Uterus (tissue), 4 donors: ENCODE data around the gene ATAD3C. TPM values are rescaled to one million over a fixed set of nuclear protein-coding genes. Genes with fewer than 3 reads are reported as not detected.

Experiments
- DNase-seq, 2 donors: peaks; one replicate each; pipeline ENCODE4 v3.0.0-alpha.2; 2019 to 2020
- H3K27ac ChIP-seq, 2 donors: fragments of 200-600 bp; sonication (generic); 1 replicate in 1 of 2; 2 replicates in 1 of 2; pipeline ENCODE4 v1.5.1; 2016 to 2018
- H3K27me3 ChIP-seq, 2 donors: fragments of 200-600 bp; sonication (generic); one replicate each; pipeline ENCODE4 v1.5.1; 2018 to 2019; ENCODE audit warnings: control low read depth in 1 of 2
- H3K36me3 ChIP-seq, 2 donors: fragments of 200-600 bp; sonication (generic); one replicate each; pipeline ENCODE4 v1.5.1; 2019; ENCODE audit warnings: control low read depth in 1 of 2
- H3K4me1 ChIP-seq, 2 donors: fragments of 200-600 bp; sonication (generic); one replicate each; pipeline ENCODE4 v1.5.1; 2018 to 2019; ENCODE audit warnings: control low read depth in 1 of 2
- H3K4me3 ChIP-seq, 2 donors: fragments of 200-600 bp; sonication (generic); 1 replicate in 1 of 2; 2 replicates in 1 of 2; pipeline ENCODE4 v1.5.1; 2018 to 2019; ENCODE audit warnings: mild to moderate bottlenecking in 1 of 2
- H3K9me3 ChIP-seq, 2 donors: fragments of 200-600 bp; sonication (generic); one replicate each; pipeline ENCODE4 v1.5.1; 2019; ENCODE audit warnings: control low read depth in 1 of 2
- CTCF ChIP-seq, 4 experiments: fragments of 200-600 bp in 2 of 4; fragments of 450-650 bp in 2 of 4; sonication (generic) in 2 of 4; IDR thresholded peaks; one replicate each; pipeline ENCODE4 v1.5.1; 2016 to 2019; ENCODE audit warnings: antibody characterized with exemption in 4 of 4, mild to moderate bottlenecking in 2 of 4, moderate library complexity in 1 of 4
- POLR2A ChIP-seq, 2 donors: fragments of 450-650 bp; IDR thresholded peaks; one replicate each; pipeline ENCODE4 v1.6.1; 2016; ENCODE audit warnings: antibody characterized with exemption in 2 of 2, mild to moderate bottlenecking in 1 of 2, moderate library complexity in 1 of 2
- intact Hi-C: fragments of 100-400 bp; cut with DNase I; formaldehyde crosslinking; loops from one replicate; pipeline ENCODE4 v1.15.1; 2023; ENCODE audit warnings: low total_unique reads
- total RNA-seq, 4 donors: library from RNA; depleted of rRNA in 3 of 4; stranded (reverse); fragments of >200 nt in 3 of 4; gene quantifications; one replicate each; pipeline versions ENCODE4 v1.1.0 to v1.2.4, GENCODE V29; 2014 to 2023
- donor health status: DM: yes; HTN: yes; CAD: no.

The ATAD3C gene
- total RNA-seq, 4 donors from 2014 or later, result 0.77 to 3.8 (median 1.7) TPM; not detected in 1

- H3K36me3 ChIP-seq, result no peaks in the 10 kb centered on the region
- no peaks in the 10 kb centered on the region for H3K9me3 ChIP-seq
- no peak overlapping the region for H3K27ac ChIP-seq
- intact Hi-C loops, result no loop called here
- DNase-seq, result no peak
- TF ChIP-seq POLR2A (IDR thresholded peaks at IDR 0.05), result no peak
- no peak for TF ChIP-seq CTCF (IDR thresholded peaks at IDR 0.05)
- H3K4me1 ChIP-seq, result peaks cover 1 to 7% of the 10 kb centered on the region in 2 donors
- no peak overlapping the region for H3K4me3 ChIP-seq
- no peaks in the 10 kb centered on the region for H3K27me3 ChIP-seq
Observed at GRCh38 chr1:1425426-1425752, 24.1 kb upstream of the ATAD3C start.

GRCh38 chr1:1425753-1426495 is 23.6 kb upstream of the ATAD3C start:
- TF ChIP-seq POLR2A (IDR thresholded peaks at IDR 0.05), result no peak
- no peak for TF ChIP-seq CTCF (IDR thresholded peaks at IDR 0.05)
- Histone ChIP-seq H3K4me1 (peaks cover 7 to 9% of the 10 kb centered on the region in 2 donors), H3K36me3 (no peaks in the 10 kb centered on the region), H3K27ac (no peak overlapping the region), H3K9me3 (no peaks in the 10 kb centered on the region), H3K4me3 (no peak overlapping the region), H3K27me3 (no peaks in the 10 kb centered on the region)
- no peak for DNase-seq
- intact Hi-C loops, result no loop called here

DNA sequence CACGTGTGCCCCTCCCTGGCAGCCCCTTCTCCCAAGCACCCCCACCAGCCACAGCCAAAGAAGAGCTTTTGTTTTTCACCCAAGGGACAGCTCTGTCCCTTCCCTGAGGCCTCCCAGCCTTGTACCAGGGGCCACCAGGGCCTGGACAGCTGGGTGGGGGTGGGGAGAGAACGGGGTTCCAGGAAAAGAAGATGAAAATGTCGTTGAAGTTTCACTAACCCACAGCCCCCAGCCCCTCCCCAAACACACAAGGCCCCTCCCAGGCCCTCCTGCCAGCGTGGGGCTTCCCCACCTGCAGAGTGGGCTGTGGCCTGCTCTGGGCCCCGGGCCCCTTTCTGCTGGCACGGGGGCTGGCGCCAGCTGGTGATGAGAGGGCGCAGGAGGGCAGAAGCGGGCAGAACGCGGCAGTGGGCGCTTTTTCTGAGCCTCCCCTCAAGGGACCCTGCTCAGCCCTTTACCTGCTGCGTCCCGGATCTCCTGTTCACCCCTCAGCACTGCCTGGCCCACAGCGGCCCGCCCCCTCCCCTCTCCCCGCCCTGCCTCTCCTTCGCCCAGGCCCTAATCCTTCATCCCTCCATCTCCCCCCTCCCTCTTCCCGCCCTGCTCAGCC is 22.9 kb upstream of the ATAD3C start:
- Histone ChIP-seq H3K27ac (no peak overlapping the region), H3K4me1 (peaks cover 9 to 13% of the 10 kb centered on the region in 2 donors), H3K36me3 (no peaks in the 10 kb centered on the region), H3K27me3 (no peaks in the 10 kb centered on the region), H3K4me3 (no peak overlapping the region), H3K9me3 (no peaks in the 10 kb centered on the region)
- intact Hi-C loops, result no loop called here
- DNase-seq, result no peak
- no peak for TF ChIP-seq CTCF (IDR thresholded peaks at IDR 0.05)
- TF ChIP-seq POLR2A (IDR thresholded peaks at IDR 0.05), result no peak

DNA sequence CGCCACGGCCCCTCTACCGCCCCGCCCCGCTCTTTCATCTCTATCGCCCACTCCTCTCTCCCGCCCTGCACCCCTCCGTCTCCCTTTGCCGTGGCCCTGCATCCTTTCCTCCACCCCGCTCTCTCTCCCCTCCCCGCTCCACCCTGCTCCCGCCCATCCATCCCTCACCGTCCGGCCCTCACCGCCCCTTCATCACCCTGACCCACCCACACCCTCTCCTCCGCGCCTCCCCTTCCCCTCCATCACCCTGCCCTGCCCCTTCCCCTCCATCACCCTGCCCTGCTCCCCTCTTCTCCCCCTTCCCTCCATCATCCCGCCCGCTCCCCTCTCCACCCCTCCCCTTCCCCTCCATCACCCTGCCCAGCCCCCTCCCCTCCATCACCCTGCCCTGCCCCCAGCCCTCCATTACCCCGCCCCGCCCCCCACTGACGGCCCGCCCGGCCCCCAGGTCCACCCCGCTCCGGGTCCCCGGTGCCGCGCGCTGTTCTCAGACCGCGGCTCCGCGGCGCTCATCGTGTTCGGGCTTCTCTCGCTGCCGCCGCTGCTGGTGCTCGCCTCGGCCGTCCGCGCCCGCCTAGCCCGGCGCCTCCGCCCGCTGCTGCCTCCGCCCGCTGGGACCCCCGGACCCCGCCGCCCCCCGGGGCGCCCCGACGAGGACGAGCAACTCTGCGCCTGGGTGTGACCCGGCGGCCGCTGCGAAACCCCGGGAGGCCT is 22.2 kb upstream of the ATAD3C start:
- peak overlapping the region; percentile 2 to 36 for H3K4me3 ChIP-seq
- H3K36me3 ChIP-seq, result no peaks in the 10 kb centered on the region
- no peaks in the 10 kb centered on the region for H3K9me3 ChIP-seq
- DNase-seq, result no peak
- peaks cover 9 to 20% of the 10 kb centered on the region in 2 donors for H3K4me1 ChIP-seq
- no peaks in the 10 kb centered on the region for H3K27me3 ChIP-seq
- intact Hi-C loops, result no loop called here
- H3K27ac ChIP-seq, result peak overlapping the region; percentile 45 to 77
- TF ChIP-seq CTCF (IDR thresholded peaks at IDR 0.05), result no peak
- TF ChIP-seq POLR2A (IDR thresholded peaks at IDR 0.05), result no peak

DNA sequence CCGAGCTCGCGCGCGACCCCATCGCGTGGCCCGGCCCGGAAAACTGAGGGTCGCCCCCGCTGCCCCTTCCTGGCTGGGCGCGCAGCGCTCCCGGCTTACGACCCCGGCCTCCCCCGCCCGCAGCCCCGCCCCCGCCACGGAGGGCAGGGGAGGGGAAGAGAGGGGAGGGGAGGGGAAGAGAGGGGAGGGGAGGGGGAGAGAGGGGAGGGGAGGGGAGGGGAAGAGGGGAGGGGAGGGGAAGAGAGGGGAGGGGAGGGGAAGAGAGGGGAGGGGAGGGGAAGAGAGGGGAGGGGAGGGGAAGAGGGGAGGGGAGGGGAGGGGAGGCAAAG is 21.7 kb upstream of the ATAD3C start:
- TF ChIP-seq CTCF (IDR thresholded peaks at IDR 0.05) (no peak), POLR2A (IDR thresholded peaks at IDR 0.05) (no peak)
- intact Hi-C loops, result no loop called here
- Histone ChIP-seq H3K36me3 (no peaks in the 10 kb centered on the region), H3K4me3 (peak overlapping the region; percentile 2 to 36), H3K4me1 (peaks cover 9 to 25% of the 10 kb centered on the region in 2 donors), H3K27ac (peak overlapping the region; percentile 45 to 77), H3K27me3 (no peaks in the 10 kb centered on the region), H3K9me3 (no peaks in the 10 kb centered on the region)
- DNase-seq, result no peak
